NCI-H187 treated with DMSO at 0.1 percent for 48 hours (cell line): ENCODE results near the gene SLC36A2.
"Not testable (repeated sequence)": the region's sequence is repeated elsewhere in the genome, so short reads cannot be mapped to it uniquely, and the experiment has no call there.

Experiments used
- DNase-seq: peaks from one replicate; lab custom pipeline; 2025; lab: John Stamatoyannopoulos, UW

The SLC36A2 gene

GRCh38 chr5:151326266-151326665 is 21.1 kb downstream of the SLC36A2 start:
- no peak for DNase-seq

DNA sequence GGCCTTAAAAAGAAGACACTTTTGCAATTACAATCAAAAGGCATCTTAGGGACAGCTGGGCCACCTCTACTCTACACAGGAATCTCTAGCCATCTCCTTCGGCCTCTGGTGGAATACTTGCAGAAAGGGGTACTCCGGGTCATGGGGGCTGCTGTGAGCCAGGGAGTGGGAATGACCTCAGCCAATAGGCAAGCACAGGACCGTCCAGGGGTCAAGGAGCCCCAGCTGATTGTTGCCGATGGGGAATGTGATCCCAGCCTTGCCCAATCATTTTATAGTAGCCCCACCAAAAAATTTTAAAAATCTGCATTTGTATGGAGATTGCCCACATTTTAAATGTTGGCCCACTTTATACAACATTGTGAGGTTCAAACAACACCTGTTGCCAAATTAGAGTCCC is 26.9 kb downstream of the SLC36A2 start:
- DNase-seq = no peak

GRCh38 chr5:151318850-151319732 is 28.3 kb downstream of the SLC36A2 start:
- DNase-seq = peak; percentile 5

DNA sequence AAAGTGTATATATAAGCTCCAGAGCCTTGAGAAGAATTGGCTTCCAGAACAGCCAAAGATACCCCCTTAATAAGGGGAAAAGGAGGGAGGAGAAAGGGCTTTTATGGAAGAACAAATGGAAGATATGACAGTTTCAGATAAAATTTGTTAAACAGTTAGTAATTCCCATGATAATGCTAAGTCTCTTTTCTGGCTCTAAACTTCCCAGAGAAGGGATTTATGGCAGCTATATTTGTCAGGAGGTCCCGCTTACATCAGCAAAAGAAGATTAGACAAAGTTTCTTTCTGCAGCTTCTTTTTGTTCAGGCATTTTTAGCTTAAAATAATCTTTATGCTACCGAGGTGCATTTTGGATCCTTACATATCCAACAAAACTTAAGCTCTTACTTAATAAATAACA is 29.5 kb downstream of the SLC36A2 start:
- DNase-seq = no peak

DNA sequence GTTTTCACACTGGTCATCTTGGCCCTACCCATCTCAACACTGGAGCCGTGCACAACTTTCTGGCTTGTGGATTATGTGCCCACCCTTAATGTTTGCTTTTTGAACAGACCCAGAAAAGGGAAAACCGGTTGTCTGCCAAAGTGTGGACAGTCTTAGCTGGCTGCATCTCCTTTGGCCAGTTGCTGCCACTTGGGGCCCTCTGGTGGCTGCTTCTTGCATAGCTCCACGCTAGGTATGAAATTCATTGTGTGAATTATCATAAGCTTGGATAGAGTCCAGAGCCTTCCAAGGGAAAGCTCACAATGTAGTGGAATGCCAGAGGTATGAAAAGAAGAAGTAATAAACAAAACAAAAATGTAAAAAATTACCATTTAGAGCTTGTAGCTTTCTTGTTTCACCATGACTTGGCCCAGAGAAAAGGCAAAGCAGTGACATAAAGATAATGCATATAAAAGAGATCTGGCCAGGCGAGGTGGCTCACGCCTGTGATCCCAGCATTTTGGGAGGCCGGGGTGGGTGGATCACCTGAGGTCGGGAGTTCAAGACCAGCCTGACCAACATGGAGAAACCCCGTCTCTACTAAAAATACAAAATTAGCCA is 31.3 kb downstream of the SLC36A2 start:
- DNase-seq = no peak

DNA sequence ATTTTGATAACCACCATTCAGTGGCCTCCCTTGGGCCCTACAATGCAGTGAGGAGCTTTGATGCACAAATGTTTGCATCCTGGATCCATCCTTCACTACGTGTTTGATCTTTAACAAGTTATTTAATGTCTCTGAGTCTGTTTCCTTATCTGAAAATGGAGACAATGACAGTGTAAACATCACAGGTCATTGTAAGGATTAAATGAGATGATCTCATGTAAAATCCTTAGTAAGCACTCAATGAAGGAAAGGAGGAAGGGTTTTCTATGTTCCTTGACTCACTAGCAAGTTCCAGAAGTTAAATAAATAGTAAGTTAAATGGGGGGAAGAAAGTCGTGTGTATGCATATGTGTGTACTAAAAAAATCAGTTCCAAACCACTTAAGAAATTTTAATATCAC is 34.0 kb downstream of the SLC36A2 start:
- no peak for DNase-seq

- no peak for DNase-seq
These were observed 34.5 kb downstream of the SLC36A2 start for GRCh38 chr5:151312756-151313324.

DNA sequence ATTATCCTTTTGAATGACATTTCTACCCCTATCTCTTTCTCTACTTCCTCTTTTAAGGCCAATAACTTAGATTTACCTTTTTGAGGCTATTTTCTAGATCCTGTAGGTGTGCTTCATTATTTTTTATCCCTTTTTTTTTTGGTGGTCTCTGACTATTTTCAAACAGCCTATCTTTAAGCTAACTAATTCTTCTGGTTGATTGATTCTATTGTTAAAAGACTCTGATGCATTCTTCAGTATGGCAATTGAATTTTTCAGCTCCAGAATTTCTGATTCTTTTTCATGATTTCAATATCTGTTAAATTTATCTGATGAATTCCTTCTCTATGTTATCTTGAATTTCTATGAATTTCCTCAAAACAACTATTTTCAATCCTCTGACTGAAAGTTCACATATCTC is 36.4 kb downstream of the SLC36A2 start:
- DNase-seq = no peak

- DNase-seq = not testable (repeated sequence)
These were observed 37.5 kb downstream of the SLC36A2 start for GRCh38 chr5:151309821-151310220.

DNA sequence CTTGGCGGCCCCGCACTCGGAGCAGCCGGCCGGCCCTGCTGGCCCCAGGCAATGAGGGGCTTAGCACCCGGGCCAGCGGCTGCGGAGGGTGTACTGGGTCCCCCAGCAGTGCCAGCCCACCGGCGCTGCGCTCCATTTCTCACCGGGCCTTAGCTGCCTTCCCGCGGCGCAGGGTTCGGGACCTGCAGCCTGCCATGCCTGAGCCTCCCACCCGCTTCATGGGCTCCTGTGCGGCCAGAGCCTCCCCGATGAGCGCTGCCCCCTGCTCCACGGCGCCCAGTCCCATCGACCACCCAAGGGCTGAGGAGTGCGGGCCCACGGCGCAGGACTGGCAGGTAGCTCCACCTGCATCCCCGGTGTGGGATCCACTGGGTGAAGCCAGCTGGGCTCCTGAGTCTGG is 38.1 kb downstream of the SLC36A2 start:
- not testable (repeated sequence) for DNase-seq

DNA sequence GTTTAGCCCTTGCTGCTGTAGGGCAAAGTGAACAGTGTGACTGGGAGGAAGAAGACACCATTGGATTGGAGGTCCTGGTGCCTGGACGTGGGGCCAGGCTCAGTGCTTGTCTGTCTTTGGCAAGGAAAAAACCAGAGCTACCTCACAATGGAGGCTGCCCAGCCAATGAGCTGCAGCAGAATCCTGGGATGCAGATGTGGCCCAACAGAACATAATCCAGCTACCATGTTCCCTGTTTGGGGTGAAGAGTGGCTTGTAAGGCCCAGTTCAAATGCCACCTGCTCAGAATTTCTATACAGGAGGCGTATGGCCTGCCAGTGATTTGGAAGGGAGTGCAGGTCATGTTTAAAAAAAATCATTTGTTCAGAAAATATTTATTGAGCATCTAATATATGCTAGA is 43.7 kb downstream of the SLC36A2 start, which contains the start of gene SLC36A3:
Gene SLC36A3 (minus strand): TSS at position 101 of the 400 bp plus-strand sequence. CDS start 412 bp downstream, outside the sequence.
- no peak for DNase-seq

GRCh38 chr5:151298063-151298855 is 49.1 kb downstream of the SLC36A2 start:
- DNase-seq = no peak

DNA sequence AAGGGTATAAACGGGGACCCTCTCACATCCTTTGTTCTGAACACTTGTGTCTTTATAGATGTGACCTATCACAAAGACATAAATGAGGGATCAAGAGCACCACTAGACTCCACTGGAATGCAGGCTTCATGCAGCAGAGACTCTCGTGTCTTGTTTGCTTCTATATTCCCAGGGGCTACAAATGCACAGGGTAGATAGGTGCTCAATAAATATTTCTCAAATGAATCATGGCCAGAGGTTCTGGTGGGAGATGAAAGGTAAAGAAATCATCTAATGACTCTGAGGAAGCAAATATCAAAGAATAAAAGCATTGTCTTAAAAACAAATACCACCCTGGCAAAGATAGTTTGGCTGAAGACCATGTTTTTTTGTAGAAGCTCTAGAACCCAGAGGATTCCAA is 50.4 kb downstream of the SLC36A2 start:
- no peak for DNase-seq

GRCh38 chr5:151296478-151296830 is 50.9 kb downstream of the SLC36A2 start:
- DNase-seq = no peak

DNA sequence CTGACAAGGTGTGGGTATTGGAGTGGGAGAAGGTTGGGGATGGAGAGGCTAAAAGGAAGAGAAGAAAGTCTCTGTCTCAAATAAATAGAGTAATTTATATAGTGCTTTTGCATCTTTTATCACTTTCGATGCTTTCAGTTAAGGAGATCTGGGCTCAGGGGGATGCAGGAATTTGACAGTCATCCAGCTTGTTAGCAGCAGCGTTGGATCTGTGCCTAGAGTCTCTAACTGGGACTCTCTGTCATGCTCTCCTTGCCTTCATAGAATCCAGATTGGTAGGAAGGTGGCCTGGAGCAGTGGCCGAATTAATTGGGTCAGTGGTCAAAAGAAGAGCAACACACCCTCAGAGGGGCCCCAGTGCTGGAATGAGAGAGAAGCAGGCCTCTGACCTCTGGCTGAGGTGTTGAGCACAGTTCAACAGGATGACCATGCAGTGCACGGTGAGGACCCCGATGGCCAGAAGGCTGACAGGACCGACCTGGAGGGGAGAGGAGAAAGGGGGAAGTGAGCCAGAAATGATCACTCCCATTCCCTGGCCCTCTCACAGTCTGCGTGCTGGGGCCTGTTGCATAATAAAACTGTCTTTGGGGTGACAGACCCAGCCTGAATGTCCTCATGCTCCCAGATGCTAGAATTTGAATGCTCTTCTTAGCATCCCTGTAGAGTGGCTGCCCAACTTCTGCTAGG is 51.4 kb downstream of the SLC36A2 start:
- no peak for DNase-seq

DNA sequence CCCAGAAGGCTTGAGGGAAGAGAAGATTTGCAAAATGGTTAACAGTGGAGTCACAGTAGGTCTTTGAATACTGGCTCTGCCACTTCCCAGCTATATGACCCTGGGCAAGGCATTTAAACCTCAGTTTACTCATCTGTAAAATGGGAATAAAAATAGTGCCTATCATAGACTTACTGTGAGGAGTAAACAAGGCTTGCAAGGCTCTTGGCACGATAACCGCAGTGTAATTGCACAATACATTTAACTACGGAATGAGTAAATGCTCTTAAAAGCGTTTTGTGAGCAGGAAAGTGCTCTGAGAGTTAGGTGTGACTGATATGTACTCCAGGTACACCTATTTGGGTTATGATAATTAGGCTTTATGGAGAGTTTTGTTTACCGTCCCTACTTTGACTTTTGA is 52.2 kb downstream of the SLC36A2 start:
- no peak for DNase-seq

- no peak for DNase-seq
These were observed 53.7 kb downstream of the SLC36A2 start for GRCh38 chr5:151293624-151294023.

- DNase-seq = peak; percentile 71
These were observed 59.2 kb downstream of the SLC36A2 start for GRCh38 chr5:151288180-151288579.

- no peak for DNase-seq
These were observed 61.1 kb downstream of the SLC36A2 start for GRCh38 chr5:151286246-151286645.

- DNase-seq = no peak
These were observed 61.7 kb downstream of the SLC36A2 start for GRCh38 chr5:151285683-151286082.

GRCh38 chr5:151284392-151284967 is 62.9 kb downstream of the SLC36A2 start:
- DNase-seq = no peak
